ENCODE results near the gene SPAAR. TPM values are rescaled to one million over a fixed set of nuclear protein-coding genes. Genes with fewer than 3 reads are reported as not detected.

SPAAR gene
- polyA plus RNA-seq, 1 donor (not counting 4 experiments of a cell fraction or from before 2014, with no cell fraction given): not detected

DNA sequence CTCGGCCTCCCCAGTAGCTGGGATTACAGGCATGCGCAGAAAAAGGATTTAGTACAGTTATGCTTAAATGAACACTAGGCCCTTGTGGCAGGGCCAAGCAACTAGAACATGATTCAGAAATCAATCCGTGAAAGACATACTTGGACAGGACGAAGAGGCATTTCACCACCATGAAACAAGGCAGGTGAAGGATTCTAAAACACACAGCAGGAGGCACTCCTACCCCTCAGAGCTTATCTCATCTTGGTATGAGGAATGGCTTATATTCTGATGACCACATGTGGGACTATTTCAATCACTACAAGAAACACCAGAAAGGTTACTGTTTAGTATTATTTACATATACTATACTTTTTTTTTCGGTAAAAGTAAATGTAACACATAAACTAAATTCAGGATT is 33.0 kb downstream of the SPAAR start:
- DNase-seq (ENCODE audit: low read depth, low spot score) (no peak), FAIRE-seq (no peak)
- Histone ChIP-seq H3K9me1 (ENCODE audit: control insufficient read depth, extremely low read depth, insufficient read depth, low read length) (no peaks in the 10 kb centered on the region), H3K4me2 (ENCODE audit: control insufficient read depth, extremely low read depth, insufficient read depth, low read depth, low read length) (no peak overlapping the region), H3K9me3 (ENCODE audit: control insufficient read depth, low read depth, low read length) (no peaks in the 10 kb centered on the region), H4K20me1 (ENCODE audit: control insufficient read depth, extremely low read depth, insufficient read depth, low read length) (no peaks in the 10 kb centered on the region), H3K27me3 (ENCODE audit: control insufficient read depth, extremely low read depth, insufficient read depth, low read length) (no peaks in the 10 kb centered on the region), H2AFZ (ENCODE audit: control insufficient read depth, low read length) (no peak overlapping the region), H3K27ac (ENCODE audit: control insufficient read depth, insufficient read depth, low read length) (no peak overlapping the region), H3K9ac (ENCODE audit: control insufficient read depth, extremely low read depth, insufficient read depth, low read length) (no peak overlapping the region), H3K4me1 (ENCODE audit: control insufficient read depth, extremely low read depth, insufficient read depth, low read length) (peaks cover 3% of the 10 kb centered on the region), H3K4me3 (ENCODE audit: control insufficient read depth in 2 of 3, extremely low read depth in 1 of 3, insufficient read depth in 2 of 3, low read depth in 1 of 3, low read length in 3 of 3) (no peak overlapping the region), H3K79me2 (ENCODE audit: control insufficient read depth, insufficient read depth, low read length) (no peaks in the 10 kb centered on the region), H3K36me3 (ENCODE audit: control insufficient read depth in 2 of 2, extremely low read depth in 1 of 2, insufficient read depth in 2 of 2, low read length in 2 of 2) (no peaks in the 10 kb centered on the region)
- TF ChIP-seq EZH2 (IDR thresholded peaks at IDR 0.05; ENCODE audit: low read length): no peak
- TF ChIP-seq, protein P1, sequence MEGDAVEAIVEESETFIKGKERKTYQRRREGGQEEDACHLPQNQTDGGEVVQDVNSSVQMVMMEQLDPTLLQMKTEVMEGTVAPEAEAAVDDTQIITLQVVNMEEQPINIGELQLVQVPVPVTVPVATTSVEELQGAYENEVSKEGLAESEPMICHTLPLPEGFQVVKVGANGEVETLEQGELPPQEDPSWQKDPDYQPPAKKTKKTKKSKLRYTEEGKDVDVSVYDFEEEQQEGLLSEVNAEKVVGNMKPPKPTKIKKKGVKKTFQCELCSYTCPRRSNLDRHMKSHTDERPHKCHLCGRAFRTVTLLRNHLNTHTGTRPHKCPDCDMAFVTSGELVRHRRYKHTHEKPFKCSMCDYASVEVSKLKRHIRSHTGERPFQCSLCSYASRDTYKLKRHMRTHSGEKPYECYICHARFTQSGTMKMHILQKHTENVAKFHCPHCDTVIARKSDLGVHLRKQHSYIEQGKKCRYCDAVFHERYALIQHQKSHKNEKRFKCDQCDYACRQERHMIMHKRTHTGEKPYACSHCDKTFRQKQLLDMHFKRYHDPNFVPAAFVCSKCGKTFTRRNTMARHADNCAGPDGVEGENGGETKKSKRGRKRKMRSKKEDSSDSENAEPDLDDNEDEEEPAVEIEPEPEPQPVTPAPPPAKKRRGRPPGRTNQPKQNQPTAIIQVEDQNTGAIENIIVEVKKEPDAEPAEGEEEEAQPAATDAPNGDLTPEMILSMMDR (optimal IDR thresholded peaks at IDR 0.05 in 1 of 3, IDR thresholded peaks at IDR 0.05 in 1 of 3, conservative IDR thresholded peaks at IDR 0.05 in 1 of 3; ENCODE audit: extremely low read depth in 1 of 3, insufficient read depth in 2 of 3, low read length in 3 of 3): no peak
- dilution Hi-C loops (cut with MboI; ENCODE audit: extremely low pct_ligation_motif_present, low sequenced_read_pairs): no loop called here

DNA sequence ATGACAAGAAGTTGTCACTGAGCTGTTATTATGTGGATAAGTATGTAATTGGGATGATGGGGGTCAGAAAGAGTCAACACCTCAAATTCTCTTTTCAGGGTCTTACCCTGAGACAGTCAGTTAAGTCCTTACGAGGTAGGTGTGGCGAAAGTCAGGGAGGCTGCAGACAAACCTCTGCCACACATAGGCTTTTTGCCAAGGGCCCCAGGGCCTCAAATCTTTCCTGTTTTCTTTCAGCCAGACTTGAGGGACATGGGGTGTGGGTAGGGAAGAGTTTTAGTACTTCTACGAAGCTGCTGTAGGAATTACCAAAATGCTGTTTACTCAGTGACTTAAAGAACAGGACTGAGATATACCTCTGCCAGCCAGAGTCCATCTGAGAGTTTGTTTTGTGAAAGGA is 34.9 kb downstream of the SPAAR start:
- no peak overlapping the region for H3K27ac ChIP-seq (ENCODE audit: control insufficient read depth, insufficient read depth, low read length)
- H2AFZ ChIP-seq (ENCODE audit: control insufficient read depth, low read length): no peak overlapping the region
- no peak overlapping the region for H3K4me2 ChIP-seq (ENCODE audit: control insufficient read depth, extremely low read depth, insufficient read depth, low read depth, low read length)
- no peak overlapping the region for H3K9ac ChIP-seq (ENCODE audit: control insufficient read depth, extremely low read depth, insufficient read depth, low read length)
- H3K4me1 ChIP-seq (ENCODE audit: control insufficient read depth, extremely low read depth, insufficient read depth, low read length): peaks cover 3% of the 10 kb centered on the region
- peaks cover 4% of the 10 kb centered on the region for H3K27me3 ChIP-seq (ENCODE audit: control insufficient read depth, extremely low read depth, insufficient read depth, low read length)
- no peak overlapping the region for H3K4me3 ChIP-seq (ENCODE audit: control insufficient read depth in 2 of 3, extremely low read depth in 1 of 3, insufficient read depth in 2 of 3, low read depth in 1 of 3, low read length in 3 of 3)
- no peak for FAIRE-seq
- no peak for TF ChIP-seq EZH2 (IDR thresholded peaks at IDR 0.05; ENCODE audit: low read length)
- TF ChIP-seq, protein P1 (optimal IDR thresholded peaks at IDR 0.05 in 1 of 3, IDR thresholded peaks at IDR 0.05 in 1 of 3, conservative IDR thresholded peaks at IDR 0.05 in 1 of 3; ENCODE audit: extremely low read depth in 1 of 3, insufficient read depth in 2 of 3, low read length in 3 of 3): no peak
- H4K20me1 ChIP-seq (ENCODE audit: control insufficient read depth, extremely low read depth, insufficient read depth, low read length): no peaks in the 10 kb centered on the region
- H3K9me3 ChIP-seq (ENCODE audit: control insufficient read depth, low read depth, low read length): no peaks in the 10 kb centered on the region
- H3K9me1 ChIP-seq (ENCODE audit: control insufficient read depth, extremely low read depth, insufficient read depth, low read length): no peaks in the 10 kb centered on the region
- H3K79me2 ChIP-seq (ENCODE audit: control insufficient read depth, insufficient read depth, low read length): no peaks in the 10 kb centered on the region
- dilution Hi-C loops (cut with MboI; ENCODE audit: extremely low pct_ligation_motif_present, low sequenced_read_pairs): no loop called here
- no peaks in the 10 kb centered on the region for H3K36me3 ChIP-seq (ENCODE audit: control insufficient read depth in 2 of 2, extremely low read depth in 1 of 2, insufficient read depth in 2 of 2, low read length in 2 of 2)
- DNase-seq (ENCODE audit: low read depth, low spot score): no peak
